MCF 10A (cell line): ENCODE data around the gene MCTP1. TPM values are rescaled to one million over a fixed set of nuclear protein-coding genes. Genes with fewer than 3 reads are reported as not detected.
"Not testable (repeated sequence)": the region's sequence is repeated elsewhere in the genome, so short reads cannot be mapped to it uniquely, and the experiment has no call there.

Source experiments
- BruUV-seq: library from RNA; stranded (reverse); fragments of 400-500 nt; replicated peaks from 2 replicates; lab custom pipeline; 2021; lab: Mats Ljungman, UMichigan
- CTCF ChIA-PET: fragments of 300-600 bp; sonication (Branson Sonifier 250); formaldehyde crosslinking; extraction: SDS; loops from one replicate; lab custom pipeline; 2021; ENCODE audit warnings: antibody characterized with exemption, inconsistent platforms; lab: Yijun Ruan, JAX
- POLR2A ChIA-PET: fragments of 300-600, 350-650 bp; sonication (Branson Sonifier 250); formaldehyde crosslinking; extraction: SDS; loops from one replicate; lab custom pipeline; 2020; ENCODE audit warnings: antibody characterized with exemption, inconsistent platforms; lab: Yijun Ruan, JAX
- DNase-seq: peaks from one replicate; pipeline ENCODE4 v3.0.0-alpha.2; 2018; ENCODE audit not compliant: unreplicated experiment
- H3K27ac Mint-ChIP-seq: one replicate; pipeline ENCODE4 v1.8.0; 2022; ENCODE audit warnings: mild to moderate bottlenecking, low read depth, mixed read lengths; ENCODE audit not compliant: unreplicated experiment
- H3K27me3 Mint-ChIP-seq: one replicate; pipeline ENCODE4 v1.8.0; 2022; ENCODE audit warnings: mixed read lengths; ENCODE audit not compliant: insufficient read depth, unreplicated experiment
- H3K36me3 Mint-ChIP-seq: one replicate; pipeline ENCODE4 v1.8.0; 2022; ENCODE audit warnings: mild to moderate bottlenecking, moderate library complexity, mixed read lengths; ENCODE audit not compliant: insufficient read depth, unreplicated experiment
- H3K4me1 Mint-ChIP-seq: one replicate; pipeline ENCODE4 v1.8.0; 2022; ENCODE audit warnings: mixed read lengths; ENCODE audit not compliant: insufficient read depth, unreplicated experiment
- H3K4me3 Mint-ChIP-seq: one replicate; pipeline ENCODE4 v1.8.0; 2022; ENCODE audit warnings: mild to moderate bottlenecking, moderate library complexity, mixed read lengths; ENCODE audit not compliant: unreplicated experiment
- H3K9me3 Mint-ChIP-seq: one replicate; pipeline ENCODE4 v1.8.0; 2022; ENCODE audit warnings: mixed read lengths; ENCODE audit not compliant: unreplicated experiment
- intact Hi-C: fragments of 100-400 bp; cut with micrococcal nuclease; formaldehyde crosslinking; loops from 2 replicates; pipeline ENCODE4 v1.14.1; 2022
- total RNA-seq: library from RNA; stranded (reverse); gene quantifications from 2 replicates; pipeline ENCODE4 v1.2.3, GENCODE V29; 2022
- TF ChIP-seq, protein P1 (sequence below): fragments of 200-600 bp; IDR thresholded peaks from one replicate; pipeline ENCODE4 v1.8.0; 2022; ENCODE audit warnings: antibody characterized with exemption, mild to moderate bottlenecking; ENCODE audit not compliant: unreplicated experiment

MCTP1 gene
- total RNA-seq, 1 experiment from 2014 or later: 40.3 TPM

- ChIA-PET POLR2A (interaction anchor here (0.7 kb wide), 1 partner anchor 78 kb away, joined by 3 read pairs; no protein-coding TSS in a partner anchor), CTCF (interaction anchor here (0.5 to 1.0 kb wide), 3 partner anchors 11 to 97 kb away, joined by 3 read pairs; no protein-coding TSS in a partner anchor)
- Mint-ChIP-seq H3K4me1 (no peaks in the 10 kb centered on the region), H3K27me3 (no peaks in the 10 kb centered on the region), H3K27ac (no peak overlapping the region), H3K36me3 (no peaks in the 10 kb centered on the region), H3K9me3 (peaks cover 5% of the 10 kb centered on the region), H3K4me3 (no peak overlapping the region)
- TF ChIP-seq, protein P1, sequence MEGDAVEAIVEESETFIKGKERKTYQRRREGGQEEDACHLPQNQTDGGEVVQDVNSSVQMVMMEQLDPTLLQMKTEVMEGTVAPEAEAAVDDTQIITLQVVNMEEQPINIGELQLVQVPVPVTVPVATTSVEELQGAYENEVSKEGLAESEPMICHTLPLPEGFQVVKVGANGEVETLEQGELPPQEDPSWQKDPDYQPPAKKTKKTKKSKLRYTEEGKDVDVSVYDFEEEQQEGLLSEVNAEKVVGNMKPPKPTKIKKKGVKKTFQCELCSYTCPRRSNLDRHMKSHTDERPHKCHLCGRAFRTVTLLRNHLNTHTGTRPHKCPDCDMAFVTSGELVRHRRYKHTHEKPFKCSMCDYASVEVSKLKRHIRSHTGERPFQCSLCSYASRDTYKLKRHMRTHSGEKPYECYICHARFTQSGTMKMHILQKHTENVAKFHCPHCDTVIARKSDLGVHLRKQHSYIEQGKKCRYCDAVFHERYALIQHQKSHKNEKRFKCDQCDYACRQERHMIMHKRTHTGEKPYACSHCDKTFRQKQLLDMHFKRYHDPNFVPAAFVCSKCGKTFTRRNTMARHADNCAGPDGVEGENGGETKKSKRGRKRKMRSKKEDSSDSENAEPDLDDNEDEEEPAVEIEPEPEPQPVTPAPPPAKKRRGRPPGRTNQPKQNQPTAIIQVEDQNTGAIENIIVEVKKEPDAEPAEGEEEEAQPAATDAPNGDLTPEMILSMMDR: no peak
- intact Hi-C loops: no loop called here
- BruUV-seq: no TSS peak
- no peak for DNase-seq
These were observed 135.5 kb downstream of the MCTP1 start for GRCh38 chr5:95149387-95149786.

DNA sequence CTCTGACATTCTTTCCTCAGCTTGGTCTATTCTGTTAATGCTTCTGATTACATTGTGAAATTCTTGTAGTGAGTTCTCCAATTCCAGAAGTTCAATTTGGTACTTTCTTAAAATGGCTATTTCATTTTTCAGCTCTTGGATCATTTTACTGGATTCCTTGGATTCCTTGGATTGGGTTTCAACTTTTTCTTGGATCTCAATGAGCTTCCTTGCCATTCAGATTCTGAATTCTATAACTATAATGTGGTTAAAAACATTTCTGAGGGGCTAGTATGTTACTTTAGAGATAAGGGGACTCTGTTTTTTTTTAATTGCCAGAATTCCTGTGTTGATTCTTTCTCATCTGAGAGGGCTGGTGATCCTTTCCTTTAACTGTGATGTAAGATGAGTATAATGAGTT, 136.4 kb downstream of the MCTP1 start:
- no peaks in the 10 kb centered on the region for H3K4me1 Mint-ChIP-seq
- no peak overlapping the region for H3K4me3 Mint-ChIP-seq
- H3K27ac Mint-ChIP-seq: no peak overlapping the region
- ChIA-PET CTCF (interaction anchor here (1.0 to 1.2 kb wide), 2 partner anchors 9 to 13 kb away, joined by 3 to 4 read pairs; no protein-coding TSS in a partner anchor), POLR2A (interaction anchor here (0.6 to 1.0 kb wide), 3 partner anchors 67 to 81 kb away, joined by 3 to 5 read pairs (median 3); no protein-coding TSS in a partner anchor)
- H3K27me3 Mint-ChIP-seq: no peaks in the 10 kb centered on the region
- TF ChIP-seq, protein P1: no peak
- no peaks in the 10 kb centered on the region for H3K36me3 Mint-ChIP-seq
- DNase-seq: no peak
- no TSS peak for BruUV-seq
- intact Hi-C loops: no loop called here
- peaks cover 5% of the 10 kb centered on the region for H3K9me3 Mint-ChIP-seq

- CTCF ChIA-PET: interaction anchor here (0.7 kb wide), 1 partner anchor 554 kb away, joined by 3 read pairs; no protein-coding TSS in a partner anchor
- BruUV-seq, intact Hi-C loops: not testable (repeated sequence)
These were observed 141.0 kb downstream of the MCTP1 start for GRCh38 chr5:95143858-95144257.

DNA sequence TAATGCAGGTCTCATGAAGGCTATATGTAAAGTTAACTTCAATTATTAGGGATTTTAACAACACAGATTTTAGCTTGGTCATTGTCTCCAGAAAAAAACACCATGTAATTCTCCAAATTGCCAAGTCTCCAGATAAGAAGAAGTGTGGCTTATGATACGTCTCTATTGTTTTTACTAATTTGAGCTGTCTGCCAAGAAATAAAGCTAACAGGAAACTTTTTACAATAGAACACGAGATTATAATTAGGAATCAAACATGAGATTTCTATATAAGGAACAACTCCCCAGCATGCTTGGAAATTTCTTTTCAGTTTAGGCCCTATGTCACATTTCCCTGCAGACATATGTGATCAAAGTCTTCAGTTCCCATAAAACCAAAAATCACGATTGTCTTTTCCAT, 142.7 kb downstream of the MCTP1 start:
- CTCF ChIA-PET: interaction anchor here (0.6 to 0.9 kb wide), 2 partner anchors 60 to 102 kb away, joined by 3 to 4 read pairs; no protein-coding TSS in a partner anchor
- Mint-ChIP-seq H3K4me1 (no peaks in the 10 kb centered on the region), H3K27ac (no peak overlapping the region), H3K27me3 (peaks cover 1% of the 10 kb centered on the region), H3K36me3 (no peaks in the 10 kb centered on the region), H3K9me3 (peaks cover 5% of the 10 kb centered on the region), H3K4me3 (no peak overlapping the region)
- TF ChIP-seq, protein P1: no peak
- POLR2A ChIA-PET: interaction anchor here (0.8 kb wide), 1 partner anchor 9 kb away, joined by 3 read pairs; no protein-coding TSS in a partner anchor
- no TSS peak for BruUV-seq
- intact Hi-C loops: no loop called here
- no peak for DNase-seq

More at GRCh38 chr5:95143858-95144257, 141.0 kb downstream of the MCTP1 start:
- H3K27ac Mint-ChIP-seq, DNase-seq, H3K4me1 Mint-ChIP-seq, H3K9me3 Mint-ChIP-seq, H3K4me3 Mint-ChIP-seq, POLR2A ChIA-PET, H3K36me3 Mint-ChIP-seq, H3K27me3 Mint-ChIP-seq: not testable (repeated sequence)
